ENCODE results near the gene SYNPO2L.
"Not testable (repeated sequence)": the region's sequence is repeated elsewhere in the genome, so short reads cannot be mapped to it uniquely, and the experiment has no call there.

DNA sequence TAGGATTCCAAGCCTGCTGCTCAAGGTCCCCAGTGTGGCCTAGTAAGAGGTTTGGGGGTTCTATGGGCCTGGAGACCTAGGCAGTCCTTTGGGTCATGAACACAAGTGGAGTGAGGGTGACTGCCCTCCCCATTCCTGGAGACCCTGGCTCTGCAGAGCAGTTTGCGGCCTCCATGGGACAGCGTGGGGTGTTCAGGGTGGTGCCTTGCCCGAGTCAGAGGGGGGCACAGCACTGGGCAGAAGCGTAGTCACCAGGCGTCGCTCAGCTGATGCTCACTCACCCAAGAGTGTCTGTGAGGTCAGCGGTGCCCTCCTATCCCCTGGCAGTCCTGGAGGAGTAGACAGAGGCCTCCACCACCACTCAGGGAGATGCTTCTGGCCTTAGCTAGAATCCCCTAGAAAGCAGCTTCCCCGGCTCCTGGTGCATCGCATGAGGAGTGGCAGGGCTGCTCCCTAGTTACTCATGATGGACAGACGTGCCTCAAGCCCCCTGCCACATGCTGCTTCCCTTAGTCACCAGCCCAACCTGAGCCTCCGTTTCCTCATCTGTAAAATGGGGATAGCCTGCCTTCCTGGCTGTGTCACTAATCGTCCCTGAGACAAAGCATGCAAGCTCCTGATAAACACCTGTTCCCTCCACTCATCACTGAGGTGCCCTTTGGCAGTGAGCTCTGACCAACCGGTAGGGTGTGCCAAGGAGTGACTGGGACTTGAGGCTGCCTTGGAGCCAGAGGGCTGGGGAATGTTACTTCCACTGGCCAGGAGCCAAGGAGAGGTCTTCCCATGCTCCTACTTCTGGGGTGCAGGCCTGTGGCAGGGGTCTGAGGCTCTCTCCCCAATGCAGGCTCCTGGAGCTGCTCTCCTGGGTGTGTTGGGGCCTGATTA, 8.6 kb upstream of the SYNPO2L start:
- TF ChIP-seq CTCF (IDR thresholded peaks at IDR 0.05; ENCODE audit: poor library complexity, severe bottlenecking); POLR2AphosphoS5 (IDR thresholded peaks at IDR 0.05); EZH2 (IDR thresholded peaks at IDR 0.05; ENCODE audit: borderline replicate concordance, insufficient read depth, low read length, poor library complexity, severe bottlenecking); RAD21 (conservative IDR thresholded peaks at IDR 0.05); MXI1 (conservative IDR thresholded peaks at IDR 0.05; ENCODE audit: poor library complexity, severe bottlenecking); TAF1 (IDR thresholded peaks at IDR 0.05; ENCODE audit: low read depth); EP300 (conservative IDR thresholded peaks at IDR 0.05; ENCODE audit: poor library complexity, severe bottlenecking); REST (IDR thresholded peaks at IDR 0.05; ENCODE audit: borderline replicate concordance): not testable (repeated sequence)
